Measurements from ENCODE around the gene DIP2C. TPM values are rescaled to one million over a fixed set of nuclear protein-coding genes. Genes with fewer than 3 reads are reported as not detected.

Gene DIP2C
- total RNA-seq, 1 experiment from 2014 or later: 11.0 TPM

DNA sequence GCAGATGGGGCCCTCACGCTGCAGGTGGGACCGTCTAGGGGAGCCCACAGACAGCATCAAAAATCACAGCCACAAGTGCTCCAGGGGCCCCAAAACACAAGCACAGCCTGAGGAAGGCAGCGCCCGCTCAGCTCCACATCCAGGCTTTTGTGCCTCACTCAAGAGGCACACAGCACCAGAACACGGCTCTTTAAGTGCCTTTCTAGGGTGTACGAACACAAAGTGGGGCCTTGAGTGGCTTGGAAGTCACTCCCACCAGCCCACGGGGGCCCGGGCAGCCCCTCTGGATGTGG is 65.2 kb downstream of the DIP2C start:
- TF ChIP-seq, protein P1, sequence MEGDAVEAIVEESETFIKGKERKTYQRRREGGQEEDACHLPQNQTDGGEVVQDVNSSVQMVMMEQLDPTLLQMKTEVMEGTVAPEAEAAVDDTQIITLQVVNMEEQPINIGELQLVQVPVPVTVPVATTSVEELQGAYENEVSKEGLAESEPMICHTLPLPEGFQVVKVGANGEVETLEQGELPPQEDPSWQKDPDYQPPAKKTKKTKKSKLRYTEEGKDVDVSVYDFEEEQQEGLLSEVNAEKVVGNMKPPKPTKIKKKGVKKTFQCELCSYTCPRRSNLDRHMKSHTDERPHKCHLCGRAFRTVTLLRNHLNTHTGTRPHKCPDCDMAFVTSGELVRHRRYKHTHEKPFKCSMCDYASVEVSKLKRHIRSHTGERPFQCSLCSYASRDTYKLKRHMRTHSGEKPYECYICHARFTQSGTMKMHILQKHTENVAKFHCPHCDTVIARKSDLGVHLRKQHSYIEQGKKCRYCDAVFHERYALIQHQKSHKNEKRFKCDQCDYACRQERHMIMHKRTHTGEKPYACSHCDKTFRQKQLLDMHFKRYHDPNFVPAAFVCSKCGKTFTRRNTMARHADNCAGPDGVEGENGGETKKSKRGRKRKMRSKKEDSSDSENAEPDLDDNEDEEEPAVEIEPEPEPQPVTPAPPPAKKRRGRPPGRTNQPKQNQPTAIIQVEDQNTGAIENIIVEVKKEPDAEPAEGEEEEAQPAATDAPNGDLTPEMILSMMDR (IDR thresholded peaks at IDR 0.05; ENCODE audit: unreplicated experiment): no peak
- no peaks in the 10 kb centered on the region for H3K27me3 Mint-ChIP-seq (ENCODE audit: unreplicated experiment)
- H3K9me3 Mint-ChIP-seq (ENCODE audit: low read depth, unreplicated experiment): no peaks in the 10 kb centered on the region
- DNase-seq: no peak
- no peak overlapping the region for H3K27ac Mint-ChIP-seq (ENCODE audit: unreplicated experiment)
- H3K4me1 Mint-ChIP-seq (ENCODE audit: low read depth, unreplicated experiment): no peaks in the 10 kb centered on the region
- no peaks in the 10 kb centered on the region for H3K36me3 Mint-ChIP-seq (ENCODE audit: insufficient read depth, unreplicated experiment)
- intact Hi-C loops (cut with micrococcal nuclease; ENCODE audit: unreplicated experiment): no loop called here
- no peak overlapping the region for H3K4me3 Mint-ChIP-seq (ENCODE audit: low read depth, unreplicated experiment)
- CTCF ChIA-PET: no interaction called here
- no TSS peak for BruUV-seq (replicated peaks)

GRCh38 chr10:623477-624311 is 65.8 kb downstream of the DIP2C start:
- no peak overlapping the region for H3K4me3 Mint-ChIP-seq (ENCODE audit: low read depth, unreplicated experiment)

DNA sequence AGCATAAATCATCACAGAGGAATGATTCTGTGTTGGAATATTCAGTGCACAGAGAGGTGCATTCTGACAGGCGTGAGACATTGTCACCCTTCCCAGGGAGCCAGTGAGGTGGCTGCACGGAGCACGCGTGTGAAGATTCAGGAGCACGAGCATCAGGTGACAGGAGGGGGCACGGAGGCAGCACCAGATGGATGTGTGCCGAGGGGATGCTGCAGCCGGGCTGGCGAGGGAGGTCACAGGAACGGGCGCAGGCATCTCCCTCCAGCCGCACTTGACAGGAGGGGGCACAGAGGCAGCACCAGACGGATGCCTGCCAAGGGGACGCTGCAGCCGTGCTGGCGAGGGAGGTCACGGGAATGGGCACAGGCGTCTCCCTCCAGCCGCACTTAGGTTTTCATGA is 66.5 kb downstream of the DIP2C start:
- CTCF ChIA-PET: no interaction called here
- no peaks in the 10 kb centered on the region for H3K9me3 Mint-ChIP-seq (ENCODE audit: low read depth, unreplicated experiment)
- no peaks in the 10 kb centered on the region for H3K4me1 Mint-ChIP-seq (ENCODE audit: low read depth, unreplicated experiment)
- BruUV-seq (replicated peaks): no TSS peak
- H3K27ac Mint-ChIP-seq (ENCODE audit: unreplicated experiment): no peak overlapping the region
- intact Hi-C loops (cut with micrococcal nuclease; ENCODE audit: unreplicated experiment): no loop called here
- no peak for DNase-seq
- H3K27me3 Mint-ChIP-seq (ENCODE audit: unreplicated experiment): no peaks in the 10 kb centered on the region
- H3K36me3 Mint-ChIP-seq (ENCODE audit: insufficient read depth, unreplicated experiment): no peaks in the 10 kb centered on the region
- no peak overlapping the region for H3K4me3 Mint-ChIP-seq (ENCODE audit: low read depth, unreplicated experiment)
- TF ChIP-seq, protein P1 (IDR thresholded peaks at IDR 0.05; ENCODE audit: unreplicated experiment): no peak

More at GRCh38 chr10:623477-624311, 65.8 kb downstream of the DIP2C start:
- TF ChIP-seq, protein P1 (IDR thresholded peaks at IDR 0.05; ENCODE audit: unreplicated experiment): no peak
- DNase-seq: no peak
- Mint-ChIP-seq H3K27me3 (ENCODE audit: unreplicated experiment) (no peaks in the 10 kb centered on the region), H3K36me3 (ENCODE audit: insufficient read depth, unreplicated experiment) (no peaks in the 10 kb centered on the region), H3K9me3 (ENCODE audit: low read depth, unreplicated experiment) (no peaks in the 10 kb centered on the region), H3K27ac (ENCODE audit: unreplicated experiment) (no peak overlapping the region), H3K4me1 (ENCODE audit: low read depth, unreplicated experiment) (no peaks in the 10 kb centered on the region)
- intact Hi-C loops (cut with micrococcal nuclease; ENCODE audit: unreplicated experiment): no loop called here
- no TSS peak for BruUV-seq (replicated peaks)
- CTCF ChIA-PET: no interaction called here

- TF ChIP-seq, protein P1 (IDR thresholded peaks at IDR 0.05; ENCODE audit: unreplicated experiment): no peak
- Mint-ChIP-seq H3K27me3 (ENCODE audit: unreplicated experiment) (no peaks in the 10 kb centered on the region), H3K4me3 (ENCODE audit: low read depth, unreplicated experiment) (no peak overlapping the region), H3K27ac (ENCODE audit: unreplicated experiment) (no peak overlapping the region), H3K36me3 (ENCODE audit: insufficient read depth, unreplicated experiment) (no peaks in the 10 kb centered on the region), H3K9me3 (ENCODE audit: low read depth, unreplicated experiment) (no peaks in the 10 kb centered on the region), H3K4me1 (ENCODE audit: low read depth, unreplicated experiment) (no peaks in the 10 kb centered on the region)
- intact Hi-C loops (cut with micrococcal nuclease; ENCODE audit: unreplicated experiment): no loop called here
- BruUV-seq (replicated peaks): no TSS peak
- CTCF ChIA-PET: no interaction called here
- DNase-seq: no peak
Measured at GRCh38 chr10:621981-622740, 67.3 kb downstream of the DIP2C start.

All from Calu3 (cell line).